Body of pancreas (tissue), 4 donors: ENCODE measurements around the gene PBOV1. TPM values are rescaled to one million over a fixed set of nuclear protein-coding genes. Genes with fewer than 3 reads are reported as not detected.
A peak's percentile ranks its signal among the peaks of the same experiment; 100 is the strongest.

Experiments
- ATAC-seq: fragments of 150-250 bp; one replicate; pipeline ENCODE4 v1.9.1; 2016
- DNase-seq, 4 donors: peaks; one replicate each; pipeline ENCODE4 v3.0.0-alpha.2; 2019
- H3K27ac ChIP-seq, 4 donors: fragments of 200-600 bp; sonication (generic); 1 replicate in 3 of 4; 2 replicates in 1 of 4; pipeline versions ENCODE4 v1.5.1 to v1.6.1; 2016 to 2019; ENCODE audit warnings: mild to moderate bottlenecking in 1 of 4, mixed read lengths in 1 of 4, moderate library complexity in 1 of 4
- H3K27me3 ChIP-seq, 2 donors: fragments of 200-600 bp; sonication (generic); one replicate each; pipeline ENCODE4 v1.6.0; 2016; ENCODE audit warnings: mild to moderate bottlenecking in 1 of 2
- H3K36me3 ChIP-seq, 2 donors: fragments of 200-600 bp; sonication (generic); replicated peaks in 1 of 2; 2 replicates each; pipeline ENCODE4 v1.5.1; 2016; ENCODE audit warnings: low read depth in 2 of 2; ENCODE audit not compliant: insufficient read depth in 1 of 2
- H3K4me1 ChIP-seq: fragments of 200-600 bp; sonication (generic); one replicate; pipeline ENCODE4 v1.6.0; 2016
- H3K4me3 ChIP-seq, 2 donors: fragments of 200-600 bp; sonication (generic); 1 replicate in 1 of 2; 2 replicates in 1 of 2; pipeline ENCODE4 v1.5.1; 2016 to 2019
- H3K9me3 ChIP-seq, 3 donors: fragments of 200-600 bp; sonication (generic); 1 replicate in 2 of 3; 2 replicates in 1 of 3; pipeline ENCODE4 v1.5.1; 2016
- POLR2A ChIP-seq, 3 donors: fragments of 450-650 bp; IDR thresholded peaks; one replicate each; pipeline ENCODE4 v1.6.1; 2016; ENCODE audit warnings: antibody characterized with exemption in 3 of 3, mild to moderate bottlenecking in 2 of 3
- WGBS, 2 donors: methylation state at CpG; one replicate each; pipeline ENCODE4 v1.1.5; 2017; 5-methylcytosine and 5-hydroxymethylcytosine counted together
- intact Hi-C: fragments of 100-400 bp; cut with DNase I; formaldehyde crosslinking; loops from one replicate; pipeline ENCODE4 v1.15.1; 2023
- total RNA-seq, 2 donors: library from RNA; depleted of rRNA; stranded (reverse); fragments of >200 nt; gene quantifications; one replicate each; pipeline ENCODE4 v1.1.0, GENCODE V29; 2016
- TF ChIP-seq, protein P1 (sequence below), 7 experiments: fragments of 450-650 bp in 4 of 7; fragments of 200-600 bp in 3 of 7; sonication (generic) in 3 of 7; IDR thresholded peaks; one replicate each; pipeline ENCODE4 v1.5.1; 2016 to 2019; ENCODE audit warnings: antibody characterized with exemption in 7 of 7

The PBOV1 gene
- total RNA-seq, 2 donors from 2014 or later = not detected

DNA sequence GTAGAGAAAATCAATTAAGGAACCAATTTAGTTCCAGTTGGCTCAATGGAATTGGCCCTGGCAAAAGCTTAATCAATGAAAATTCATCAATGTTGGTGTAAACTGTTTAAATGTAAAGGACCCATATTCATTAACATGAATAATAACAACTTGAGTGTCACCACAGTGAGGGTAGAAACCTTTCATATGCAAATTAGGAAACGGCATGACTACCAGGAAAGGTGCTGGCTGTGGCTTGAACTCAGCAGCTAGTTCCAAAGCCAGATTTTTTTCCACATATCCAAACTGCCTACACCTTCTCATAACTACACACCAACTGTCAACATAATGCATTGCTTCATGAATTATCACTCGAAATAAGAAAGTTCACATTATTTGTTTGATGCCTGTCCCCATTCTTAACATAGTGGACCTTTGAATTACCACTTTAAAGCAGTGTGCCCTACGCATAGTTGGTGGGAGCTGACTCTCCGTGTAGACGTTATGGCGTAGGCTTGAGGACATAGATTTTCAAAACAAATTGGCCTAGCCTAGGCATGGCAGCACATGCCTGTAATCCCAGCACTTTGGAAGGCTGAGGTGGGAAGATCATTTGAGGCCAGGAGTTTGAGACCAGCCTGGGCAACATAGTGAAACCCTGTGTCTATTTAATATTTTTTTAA lies 19.7 kb downstream of the PBOV1 start:
- Histone ChIP-seq H3K27me3 (no peaks in the 10 kb centered on the region), H3K4me1 (peaks cover 9% of the 10 kb centered on the region)

DNA sequence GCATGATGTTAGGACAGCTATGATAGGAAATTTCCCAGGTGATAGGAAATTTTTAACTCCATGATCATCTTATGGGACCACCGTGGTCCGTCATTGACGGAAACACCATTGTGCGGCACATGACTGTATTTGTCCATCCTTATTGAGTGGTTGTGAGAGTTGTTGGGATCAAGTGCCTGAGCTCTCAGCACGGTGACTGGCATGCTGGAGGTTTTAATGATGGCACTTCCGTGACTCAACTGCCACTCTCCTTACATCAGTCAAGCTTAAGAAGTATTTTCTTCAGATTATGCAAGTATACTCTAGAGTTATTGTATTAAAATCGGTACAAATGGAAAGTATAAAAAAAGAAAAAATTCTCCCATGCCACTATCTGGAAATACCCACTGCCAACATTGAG lies 20.7 kb downstream of the PBOV1 start:
- ATAC-seq (no peak), DNase-seq (no peak)
- whole genome bisulfite sequencing, 2 donors = 89 to 98% methylated on average over 7 of the region's 7 CpGs
- Histone ChIP-seq H3K4me3 (no peak overlapping the region), H3K9me3 (no peaks in the 10 kb centered on the region), H3K27ac (no peak overlapping the region), H3K36me3 (no peaks in the 10 kb centered on the region), H3K4me1 (peaks cover 9% of the 10 kb centered on the region), H3K27me3 (no peaks in the 10 kb centered on the region)
- intact Hi-C loops = no loop called here
- TF ChIP-seq, protein P1, sequence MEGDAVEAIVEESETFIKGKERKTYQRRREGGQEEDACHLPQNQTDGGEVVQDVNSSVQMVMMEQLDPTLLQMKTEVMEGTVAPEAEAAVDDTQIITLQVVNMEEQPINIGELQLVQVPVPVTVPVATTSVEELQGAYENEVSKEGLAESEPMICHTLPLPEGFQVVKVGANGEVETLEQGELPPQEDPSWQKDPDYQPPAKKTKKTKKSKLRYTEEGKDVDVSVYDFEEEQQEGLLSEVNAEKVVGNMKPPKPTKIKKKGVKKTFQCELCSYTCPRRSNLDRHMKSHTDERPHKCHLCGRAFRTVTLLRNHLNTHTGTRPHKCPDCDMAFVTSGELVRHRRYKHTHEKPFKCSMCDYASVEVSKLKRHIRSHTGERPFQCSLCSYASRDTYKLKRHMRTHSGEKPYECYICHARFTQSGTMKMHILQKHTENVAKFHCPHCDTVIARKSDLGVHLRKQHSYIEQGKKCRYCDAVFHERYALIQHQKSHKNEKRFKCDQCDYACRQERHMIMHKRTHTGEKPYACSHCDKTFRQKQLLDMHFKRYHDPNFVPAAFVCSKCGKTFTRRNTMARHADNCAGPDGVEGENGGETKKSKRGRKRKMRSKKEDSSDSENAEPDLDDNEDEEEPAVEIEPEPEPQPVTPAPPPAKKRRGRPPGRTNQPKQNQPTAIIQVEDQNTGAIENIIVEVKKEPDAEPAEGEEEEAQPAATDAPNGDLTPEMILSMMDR (IDR thresholded peaks at IDR 0.05) = no peak
- no peak for TF ChIP-seq POLR2A (IDR thresholded peaks at IDR 0.05)

More for the DNA sequence above, 19.7 kb downstream of the PBOV1 start:
- no peaks in the 10 kb centered on the region for H3K36me3 ChIP-seq
- intact Hi-C loops = no loop called here
- TF ChIP-seq, protein P1 (IDR thresholded peaks at IDR 0.05) = no peak
- no peak for TF ChIP-seq POLR2A (IDR thresholded peaks at IDR 0.05)
- no peak for ATAC-seq
- no peak overlapping the region for H3K27ac ChIP-seq
- no peak for DNase-seq
- WGBS, 2 donors = 86 to 87% methylated on average over 6 of the region's 6 CpGs
- no peaks in the 10 kb centered on the region for H3K9me3 ChIP-seq
- H3K4me3 ChIP-seq = no peak overlapping the region

DNA sequence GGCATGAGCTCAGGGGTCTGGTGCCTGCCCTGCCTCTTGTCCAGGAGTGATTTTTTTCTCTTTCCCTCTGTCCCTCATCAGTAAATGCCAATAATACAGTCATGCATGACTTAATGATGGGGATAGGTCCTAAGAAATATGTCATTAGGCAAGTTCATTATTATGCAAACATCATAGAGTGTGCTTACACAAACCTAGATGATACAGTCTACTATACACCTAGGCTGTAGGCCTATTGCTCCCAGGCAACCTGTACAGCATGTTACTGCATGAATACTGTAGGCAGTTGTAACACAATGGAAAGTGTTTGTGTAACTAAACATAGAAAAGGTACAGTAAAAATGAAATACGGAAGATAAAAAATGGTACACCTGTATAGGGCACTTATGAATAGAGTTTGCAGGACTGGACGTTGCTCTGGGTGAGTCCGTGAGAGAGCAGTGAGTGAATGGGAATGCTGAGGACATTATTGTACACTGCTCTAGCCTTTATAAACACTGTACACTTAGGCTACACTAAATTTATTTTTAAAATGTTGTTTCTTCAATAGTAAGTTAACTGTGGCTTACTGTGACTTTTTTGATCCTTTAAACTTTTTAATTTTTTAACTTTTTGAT lies 22.1 kb downstream of the PBOV1 start:
- DNase-seq (no peak), ATAC-seq (no peak)
- Histone ChIP-seq H3K4me1 (peaks cover 9% of the 10 kb centered on the region), H3K27me3 (no peaks in the 10 kb centered on the region), H3K4me3 (no peak overlapping the region), H3K9me3 (no peaks in the 10 kb centered on the region), H3K27ac (no peak overlapping the region), H3K36me3 (no peaks in the 10 kb centered on the region)
- intact Hi-C loops = no loop called here
- TF ChIP-seq POLR2A (IDR thresholded peaks at IDR 0.05) = no peak
- TF ChIP-seq, protein P1 (IDR thresholded peaks at IDR 0.05) = no peak
- WGBS, 2 donors = 92 to 97% methylated on average over 3 of the region's 3 CpGs

DNA sequence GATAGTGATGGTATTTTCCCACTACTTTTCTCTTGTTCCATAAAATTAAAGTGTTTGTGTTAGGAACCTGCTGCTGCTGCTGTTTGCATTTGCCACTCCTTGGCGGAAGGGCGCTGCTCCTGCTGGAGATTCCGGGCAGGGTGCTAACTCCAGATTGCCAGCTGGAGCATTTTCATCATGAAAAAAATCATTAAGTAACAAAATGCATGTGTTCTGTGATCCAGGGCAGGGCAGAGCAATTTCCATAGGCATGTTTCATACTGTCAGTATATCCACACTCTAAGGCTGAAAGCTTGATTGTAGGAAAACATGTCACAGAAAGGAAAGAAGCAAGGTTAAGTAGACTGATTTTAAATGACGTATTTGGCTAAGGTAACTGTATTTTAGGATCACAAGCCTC lies 24.0 kb downstream of the PBOV1 start:
- Histone ChIP-seq H3K27me3 (no peaks in the 10 kb centered on the region), H3K27ac (peak overlapping the region in 1 of 4 donors; percentile 49), H3K36me3 (no peaks in the 10 kb centered on the region), H3K9me3 (no peaks in the 10 kb centered on the region), H3K4me1 (peaks cover 9% of the 10 kb centered on the region), H3K4me3 (no peak overlapping the region)
- peak; percentile 65 for ATAC-seq
- DNase-seq = peak; percentile 57 to 70 (median 60)
- no peak for TF ChIP-seq POLR2A (IDR thresholded peaks at IDR 0.05)
- TF ChIP-seq, protein P1 (IDR thresholded peaks at IDR 0.05) = peak in 3 of 7 experiments; percentile 23 to 32 (median 25)
- intact Hi-C loops = no loop called here
- WGBS, 2 donors = 25 to 44% methylated on average over 4 of the region's 4 CpGs
